Activated CD4-positive, alpha-beta T cell treated with anti-CD3 and anti-CD28 coated beads for 24 hours (primary cell): ENCODE results near the gene CGRRF1.

Experiments
- DNase-seq, 2 donors: peaks; one replicate each; pipeline ENCODE4 v3.0.0-alpha.2; 2020; ENCODE audit warnings: low read depth in 2 of 2

CGRRF1 gene

GRCh38 chr14:54547583-54547982, 37.9 kb downstream of the CGRRF1 start:
- no peak for DNase-seq

- no peak for DNase-seq
These were observed 38.8 kb downstream of the CGRRF1 start for GRCh38 chr14:54548491-54548890.

- DNase-seq = no peak
These were observed 40.2 kb downstream of the CGRRF1 start for GRCh38 chr14:54549862-54550261.

- DNase-seq = no peak
These were observed 40.8 kb downstream of the CGRRF1 start for GRCh38 chr14:54550514-54550913.

GRCh38 chr14:54554401-54554800, 44.7 kb downstream of the CGRRF1 start:
- DNase-seq = no peak

GRCh38 chr14:54555651-54556050, 45.9 kb downstream of the CGRRF1 start:
- no peak for DNase-seq

GRCh38 chr14:54556535-54556934, 46.8 kb downstream of the CGRRF1 start:
- DNase-seq = no peak

GRCh38 chr14:54562334-54562733, 52.6 kb downstream of the CGRRF1 start:
- DNase-seq = no peak

GRCh38 chr14:54564071-54564867, 54.6 kb downstream of the CGRRF1 start:
- no peak for DNase-seq

- DNase-seq = peak in 1 of 2 donors; percentile 41
These were observed 55.4 kb downstream of the CGRRF1 start for GRCh38 chr14:54564868-54565784.

- DNase-seq = peak; percentile 52 to 53
These were observed 56.2 kb downstream of the CGRRF1 start for GRCh38 chr14:54565785-54566409.

- peak in 1 of 2 donors; percentile 35 for DNase-seq
These were observed 56.9 kb downstream of the CGRRF1 start, which contains the start of gene SAMD4A for GRCh38 chr14:54566410-54567223. Gene SAMD4A, plus strand, starts transcription at chr14:54567128. Its CDS starts 789 bp downstream, at chr14:54567917.

GRCh38 chr14:54567224-54567638, 57.5 kb downstream of the CGRRF1 start:
- no peak for DNase-seq

- peak in 1 of 2 donors; percentile 34 for DNase-seq
These were observed 58.2 kb downstream of the CGRRF1 start for GRCh38 chr14:54567639-54568561.

GRCh38 chr14:54568821-54569595, 59.3 kb downstream of the CGRRF1 start:
- no peak for DNase-seq

- no peak for DNase-seq
These were observed 60.3 kb downstream of the CGRRF1 start for GRCh38 chr14:54570047-54570446.

- DNase-seq = no peak
These were observed 61.1 kb downstream of the CGRRF1 start for GRCh38 chr14:54570631-54571415.

- no peak for DNase-seq
These were observed 62.6 kb downstream of the CGRRF1 start for GRCh38 chr14:54572316-54572715.
